CD14-positive monocyte (primary cell): ENCODE measurements around the gene TMEM183A. TPM values are rescaled to one million over a fixed set of nuclear protein-coding genes. Genes with fewer than 3 reads are reported as not detected.

ENCODE experiments used
- DNase-seq, 3 donors: peaks; one replicate each; pipeline ENCODE4 v3.0.0-alpha.2; 2011 to 2022
- H2AFZ ChIP-seq: 2 replicates; pipeline ENCODE4 v1.6.0; 2012; ENCODE audit warnings: mild to moderate bottlenecking, low read depth, low read length, inconsistent platforms; ENCODE audit not compliant: insufficient read depth, poor library complexity, severe bottlenecking
- H3K27ac ChIP-seq, 2 donors: 1 replicate in 1 of 2; 2 replicates in 1 of 2; pipeline ENCODE4 v1.5.1; 2012 to 2013; ENCODE audit warnings: low read length in 2 of 2, control low read depth in 1 of 2, inconsistent platforms in 1 of 2, low read depth in 1 of 2, mild to moderate bottlenecking in 1 of 2
- H3K27me3 ChIP-seq, 2 donors: one replicate each; pipeline versions ENCODE4 v1.6.0 to v1.6.1; 2011 to 2013; ENCODE audit warnings: low read length in 2 of 2; ENCODE audit not compliant: control insufficient read depth in 2 of 2, insufficient read depth in 2 of 2
- H3K36me3 ChIP-seq, 2 donors: replicated peaks in 1 of 2; 1 replicate in 1 of 2; 2 replicates in 1 of 2; pipeline versions ENCODE4 v1.5.1 to v1.6.1; 2012 to 2013; ENCODE audit warnings: low read length in 2 of 2, control low read depth in 1 of 2, inconsistent platforms in 1 of 2, mild to moderate bottlenecking in 1 of 2; ENCODE audit not compliant: insufficient read depth in 2 of 2, control insufficient read depth in 1 of 2
- H3K4me1 ChIP-seq, 2 donors: 1 replicate in 1 of 2; 2 replicates in 1 of 2; pipeline versions ENCODE4 v1.5.1 to v1.6.1; 2012 to 2013; ENCODE audit warnings: low read length in 2 of 2, control low read depth in 1 of 2, inconsistent platforms in 1 of 2, mild to moderate bottlenecking in 1 of 2, moderate library complexity in 1 of 2; ENCODE audit not compliant: insufficient read depth in 2 of 2, control insufficient read depth in 1 of 2
- H3K4me2 ChIP-seq: replicated peaks from 2 replicates; pipeline ENCODE3; 2012; ENCODE audit warnings: low read length, moderate library complexity, mild to moderate bottlenecking; ENCODE audit not compliant: poor library complexity, severe bottlenecking; ENCODE audit errors: extremely low read depth
- H3K4me3 ChIP-seq, 3 experiments: fragments of 200-600 bp in 1 of 3; sonication (generic) in 1 of 3; replicated peaks in 1 of 3; 1 replicate in 2 of 3; 2 replicates in 1 of 3; pipeline ENCODE4 v1.5.1; 2011 to 2013; ENCODE audit warnings: low read length in 3 of 3, mild to moderate bottlenecking in 3 of 3, control low read depth in 2 of 3, low read depth in 2 of 3, inconsistent platforms in 1 of 3, moderate library complexity in 1 of 3
- H3K79me2 ChIP-seq: 2 replicates; pipeline ENCODE4 v1.6.0; 2012; ENCODE audit warnings: mild to moderate bottlenecking, control low read depth, inconsistent platforms, low read length, moderate library complexity; ENCODE audit not compliant: insufficient read depth
- H3K9ac ChIP-seq: 2 replicates; pipeline ENCODE4 v1.6.0; 2017; ENCODE audit warnings: low read length, mild to moderate bottlenecking; ENCODE audit not compliant: insufficient read depth, poor library complexity, severe bottlenecking
- H3K9me3 ChIP-seq, 2 donors: replicated peaks in 1 of 2; 1 replicate in 1 of 2; 2 replicates in 1 of 2; pipeline versions ENCODE4 v1.5.1 to v1.6.1; 2012 to 2013; ENCODE audit warnings: low read length in 2 of 2, control low read depth in 1 of 2; ENCODE audit not compliant: control insufficient read depth in 1 of 2, insufficient read depth in 1 of 2
- H4K20me1 ChIP-seq: 2 replicates; pipeline ENCODE4 v1.6.0; 2012; ENCODE audit warnings: mild to moderate bottlenecking, low read length, control low read depth, moderate library complexity; ENCODE audit not compliant: insufficient read depth
- H3K27ac Mint-ChIP-seq, 7 donors: one replicate each; pipeline ENCODE4 v1.8.0; 2020; ENCODE audit warnings: mild to moderate bottlenecking in 7 of 7, mixed read lengths in 7 of 7, moderate library complexity in 6 of 7, inconsistent platforms in 2 of 7
- H3K27me3 Mint-ChIP-seq, 3 donors: one replicate each; pipeline ENCODE4 v1.8.0; 2021 to 2022; ENCODE audit warnings: low read depth in 3 of 3, mild to moderate bottlenecking in 3 of 3, mixed read lengths in 3 of 3, moderate library complexity in 3 of 3, inconsistent platforms in 1 of 3
- H3K36me3 Mint-ChIP-seq, 2 donors: one replicate each; pipeline ENCODE4 v1.8.0; 2020; ENCODE audit warnings: mixed read lengths in 2 of 2, inconsistent platforms in 1 of 2, mild to moderate bottlenecking in 1 of 2
- H3K4me1 Mint-ChIP-seq: one replicate; pipeline ENCODE4 v1.8.0; 2020; ENCODE audit warnings: mild to moderate bottlenecking, mixed read lengths
- H3K4me3 Mint-ChIP-seq, 2 donors: one replicate each; pipeline ENCODE4 v1.8.0; 2020; ENCODE audit warnings: mild to moderate bottlenecking in 2 of 2, mixed read lengths in 2 of 2, moderate library complexity in 1 of 2
- H3K9me3 Mint-ChIP-seq, 7 donors: one replicate each; pipeline ENCODE4 v1.8.0; 2020 to 2022; ENCODE audit warnings: mixed read lengths in 7 of 7, mild to moderate bottlenecking in 6 of 7, moderate library complexity in 6 of 7, inconsistent platforms in 2 of 7
- CTCF ChIP-seq: fragments of 200-600 bp; IDR thresholded peaks from one replicate; pipeline ENCODE4 v1.8.0; 2022; ENCODE audit warnings: antibody characterized with exemption, mild to moderate bottlenecking
- whole genome bisulfite sequencing: methylation state at CpG from one replicate; pipeline ENCODE4 v1.1.5; 2013; ENCODE audit warnings: missing lambda C conversion rate; ENCODE audit not compliant: insufficient coverage; 5-methylcytosine and 5-hydroxymethylcytosine counted together
- intact Hi-C, 2 donors: fragments of 100-400 bp; cut with micrococcal nuclease; formaldehyde crosslinking; loops; one replicate each; pipeline versions ENCODE4 v1.15.0 to v1.15.1; 2023
- polyA plus RNA-seq, 3 donors: library from polyadenylated mRNA; depleted of rRNA in 1 of 3; unstranded in 2 of 3; stranded (reverse) in 1 of 3; fragments of 300-500 nt in 2 of 3; fragments of >200 nt in 1 of 3; fragmentation: Illumina TruSeq in 2 of 3; gene quantifications; 1 replicate in 2 of 3; 2 replicates in 1 of 3; pipeline ENCODE4 v1.2.3, GENCODE V29; 2012 to 2021

TMEM183A gene
- polyA plus RNA-seq, 3 donors: 60.5 to 84.9 (median 70.0) TPM

GRCh38 chr1:202987255-202987654 is 19.9 kb upstream of the TMEM183A start:
- no peak overlapping the region for H3K27ac ChIP-seq
- no peaks in the 10 kb centered on the region for H3K27me3 ChIP-seq
- no peak overlapping the region for H3K4me3 ChIP-seq
- peaks cover 42 to 47% of the 10 kb centered on the region in 2 donors for H3K4me1 ChIP-seq
- no peaks in the 10 kb centered on the region for H3K9me3 ChIP-seq
- no peaks in the 10 kb centered on the region for H3K27me3 Mint-ChIP-seq
- peaks cover 57% of the 10 kb centered on the region for H3K4me1 Mint-ChIP-seq
- no peaks in the 10 kb centered on the region for H3K36me3 ChIP-seq
- no peak overlapping the region for H3K4me3 Mint-ChIP-seq
- H3K9me3 Mint-ChIP-seq: peaks cover 0 to 9% (median 0%) of the 10 kb centered on the region in 7 donors
- no peak overlapping the region for H3K9ac ChIP-seq
- H3K4me2 ChIP-seq: no peak overlapping the region
- no peak overlapping the region for H2AFZ ChIP-seq
- no peak for TF ChIP-seq CTCF
- 93% methylated on average over 7 of the region's 7 CpGs for WGBS
- intact Hi-C loops: no loop called here
- no peaks in the 10 kb centered on the region for H3K79me2 ChIP-seq
- no peak for DNase-seq
- no peaks in the 10 kb centered on the region for H3K36me3 Mint-ChIP-seq
- H3K27ac Mint-ChIP-seq: no peak overlapping the region
- no peaks in the 10 kb centered on the region for H4K20me1 ChIP-seq

GRCh38 chr1:202987922-202988583 is 19.1 kb upstream of the TMEM183A start:
- Histone ChIP-seq H4K20me1 (no peaks in the 10 kb centered on the region), H3K4me1 (peaks cover 34 to 41% of the 10 kb centered on the region in 2 donors), H3K36me3 (no peaks in the 10 kb centered on the region), H2AFZ (peak overlapping the region; percentile 64), H3K27ac (no peak overlapping the region), H3K79me2 (no peaks in the 10 kb centered on the region), H3K9me3 (no peaks in the 10 kb centered on the region), H3K4me3 (peak overlapping the region in 1 of 3 experiments; percentile 40), H3K4me2 (peak overlapping the region; percentile 43), H3K27me3 (no peaks in the 10 kb centered on the region), H3K9ac (no peak overlapping the region)
- WGBS: 40% methylated on average over 1 of the region's 5 CpGs
- DNase-seq: peak; percentile 23 to 53 (median 41)
- peaks cover 51% of the 10 kb centered on the region for H3K4me1 Mint-ChIP-seq
- TF ChIP-seq CTCF: no peak
- peak overlapping the region; percentile 38 to 68 for H3K4me3 Mint-ChIP-seq
- no peaks in the 10 kb centered on the region for H3K36me3 Mint-ChIP-seq
- intact Hi-C loops: no loop called here
- peaks cover 0 to 1% (median 0%) of the 10 kb centered on the region in 3 donors for H3K27me3 Mint-ChIP-seq
- peaks cover 0 to 9% (median 0%) of the 10 kb centered on the region in 7 donors for H3K9me3 Mint-ChIP-seq
- H3K27ac Mint-ChIP-seq: peak overlapping the region in 6 of 7 donors; percentile 31 to 70 (median 60)
